Psoas muscle (tissue), 8 donors: Measurements from ENCODE around the gene TMEM184A. TPM values are rescaled to one million over a fixed set of nuclear protein-coding genes. Genes with fewer than 3 reads are reported as not detected.

Experiments used
- ATAC-seq, 4 donors: fragments of 200-7000 bp; cut with Tn5 transposase; one replicate each; pipeline ENCODE4 v1.9.1; 2020; ENCODE audit warnings: moderate library complexity in 3 of 4, mild to moderate bottlenecking in 2 of 4
- DNase-seq, 2 donors: peaks; one replicate each; pipeline ENCODE4 v3.0.0-alpha.2; 2020
- H3K27ac ChIP-seq: fragments of 200-600 bp; one replicate; pipeline ENCODE4 v1.8.0; 2022
- H3K27me3 ChIP-seq, 3 donors: fragments of 200-600 bp in 1 of 3; one replicate each; pipeline versions ENCODE4 v1.6.1 to v1.8.0; 2013 to 2022; ENCODE audit warnings: low read length in 2 of 3, mild to moderate bottlenecking in 2 of 3, moderate library complexity in 1 of 3; ENCODE audit not compliant: insufficient read depth in 3 of 3
- H3K36me3 ChIP-seq, 2 donors: fragments of 200-600 bp in 1 of 2; one replicate each; pipeline versions ENCODE4 v1.6.1 to v1.8.0; 2013 to 2022; ENCODE audit warnings: low read depth in 1 of 2, mild to moderate bottlenecking in 1 of 2, moderate library complexity in 1 of 2; ENCODE audit not compliant: insufficient read depth in 1 of 2
- H3K4me1 ChIP-seq: fragments of 200-600 bp; one replicate; pipeline ENCODE4 v1.8.0; 2022
- H3K4me3 ChIP-seq: fragments of 200-600 bp; one replicate; pipeline ENCODE4 v1.8.0; 2022; ENCODE audit warnings: mild to moderate bottlenecking
- H3K9me3 ChIP-seq: fragments of 200-600 bp; one replicate; pipeline ENCODE4 v1.8.0; 2022
- CTCF ChIP-seq: fragments of 200-600 bp; IDR thresholded peaks from one replicate; pipeline ENCODE4 v1.8.0; 2022; ENCODE audit warnings: antibody characterized with exemption
- WGBS, 3 donors: extraction: QIAGEN DNeasy Blood & Tissue Kit; methylation state at CpG; one replicate each; pipeline versions ENCODE4 v1.1.6 to v1.1.7; 2013; 5-methylcytosine and 5-hydroxymethylcytosine counted together
- intact Hi-C, 2 donors: fragments of 100-400 bp; cut with DNase I; formaldehyde crosslinking; loops; one replicate each; pipeline versions ENCODE4 v1.11.0 to v1.14.2; 2022
- polyA plus RNA-seq, 3 donors: library from polyadenylated mRNA; stranded (reverse); fragments of 200-250 nt; gene quantifications; one replicate each; pipeline ENCODE4 v1.2.3, GENCODE V29; 2013
- total RNA-seq, 4 donors: library from RNA; stranded (reverse); fragmentation: NEBNext Ultra II Directional in 2 of 4; extraction: Animal tissue kit (Norgen Biotek cat#: 25700) in 2 of 4; gene quantifications; one replicate each; pipeline versions ENCODE4 v1.2.1 to v1.2.4, GENCODE V29; 2021 to 2023
- donor health status: healthy with polysubstance abuse.
- donor health status: DM: no; HTN: no; CAD: no; lungs with moderate emphysema.
- donor health status: Bipolar disorder and iron deficiency.
- donor health status: healthy.
- donor health status: DM: yes; HTN: yes; CAD: no.
- donor health status: DM: no; HTN: no; CAD: no.
- donor health status: DM: no; HTN: no; CAD: no.
- donor health status: DM: yes; HTN: yes; CAD: no.

Gene TMEM184A
- total and polyA plus RNA-seq, 7 donors = 0.40 to 6.0 (median 2.8) TPM

- intact Hi-C loops = no loop called here
- no peak for TF ChIP-seq CTCF
- 79 to 89% (median 84%) methylated on average over 3 of the region's 3 CpGs for WGBS, 3 donors
- H3K4me1 ChIP-seq = no peaks in the 10 kb centered on the region
- no peak for ATAC-seq
- no peak overlapping the region for H3K4me3 ChIP-seq
- no peaks in the 10 kb centered on the region for H3K36me3 ChIP-seq
- H3K27me3 ChIP-seq = peaks cover 0 to 50% (median 29%) of the 10 kb centered on the region in 3 donors
- no peak for DNase-seq
- no peaks in the 10 kb centered on the region for H3K9me3 ChIP-seq
- H3K27ac ChIP-seq = no peak overlapping the region
Observed at GRCh38 chr7:1595027-1595426, 39.0 kb upstream of the TMEM184A start.

DNA sequence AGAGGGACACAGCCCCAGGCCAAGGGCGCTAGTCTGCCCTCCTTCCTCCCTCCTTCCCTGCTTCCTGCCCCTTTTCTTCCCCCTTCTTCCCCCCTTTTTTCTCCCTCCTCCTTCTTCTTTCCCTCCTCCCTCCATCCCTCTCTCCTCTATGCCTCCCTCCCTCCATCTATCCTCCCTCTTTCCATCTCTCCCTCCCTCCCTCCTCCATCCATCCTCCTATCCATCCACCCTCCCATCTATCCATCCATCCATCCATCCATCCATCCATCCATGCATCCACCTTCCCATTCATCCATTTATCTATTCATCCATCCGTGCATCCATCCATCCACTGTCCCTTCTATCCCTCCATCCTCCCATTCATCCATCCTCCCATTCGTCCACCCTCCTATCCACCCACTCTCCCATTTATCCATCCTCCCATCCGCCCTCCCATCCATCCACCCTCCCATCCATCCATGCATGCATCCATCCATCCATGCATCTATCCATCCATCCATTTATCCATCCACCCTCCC is 38.0 kb upstream of the TMEM184A start:
- Histone ChIP-seq H3K36me3 (no peaks in the 10 kb centered on the region), H3K27me3 (peaks cover 0 to 56% (median 30%) of the 10 kb centered on the region in 3 donors), H3K9me3 (peaks cover 4% of the 10 kb centered on the region), H3K4me3 (no peak overlapping the region), H3K4me1 (no peaks in the 10 kb centered on the region), H3K27ac (no peak overlapping the region)
- intact Hi-C loops = no loop called here
- ATAC-seq (no peak), DNase-seq (no peak)
- no peak for TF ChIP-seq CTCF
- 82 to 86% (median 84%) methylated on average over 4 of the region's 4 CpGs for WGBS, 3 donors

GRCh38 chr7:1593091-1593866 is 37.3 kb upstream of the TMEM184A start:
- no peak overlapping the region for H3K4me3 ChIP-seq
- intact Hi-C loops = no loop called here
- H3K4me1 ChIP-seq = no peaks in the 10 kb centered on the region
- H3K9me3 ChIP-seq = peaks cover 6% of the 10 kb centered on the region
- H3K27ac ChIP-seq = no peak overlapping the region
- DNase-seq (no peak), ATAC-seq (no peak)
- TF ChIP-seq CTCF = no peak
- H3K36me3 ChIP-seq = no peaks in the 10 kb centered on the region
- peaks cover 0 to 60% (median 30%) of the 10 kb centered on the region in 3 donors for H3K27me3 ChIP-seq
- 57 to 61% (median 60%) methylated on average over 19 of the region's 19 CpGs for WGBS, 3 donors

GRCh38 chr7:1592299-1592871 is 36.4 kb upstream of the TMEM184A start:
- Histone ChIP-seq H3K9me3 (peaks cover 6% of the 10 kb centered on the region), H3K27ac (no peak overlapping the region), H3K27me3 (peaks cover 0 to 61% (median 30%) of the 10 kb centered on the region in 3 donors), H3K36me3 (no peaks in the 10 kb centered on the region), H3K4me3 (no peak overlapping the region), H3K4me1 (no peaks in the 10 kb centered on the region)
- 18 to 26% (median 19%) methylated on average over 17 to 20 of the region's 20 CpGs for WGBS, 3 donors
- DNase-seq (no peak), ATAC-seq (no peak)
- TF ChIP-seq CTCF = no peak
- intact Hi-C loops = no loop called here
